Activated CD4-positive, alpha-beta T cell treated with anti-CD3 and anti-CD28 coated beads, Interleukin-2, amount 50 U/mL, for 24 hours (primary cell): ENCODE data around the gene TLE5.
A peak's percentile ranks its signal among the peaks of the same experiment; 100 is the strongest.
"Not testable (repeated sequence)": the region's sequence is repeated elsewhere in the genome, so short reads cannot be mapped to it uniquely, and the experiment has no call there.

Source experiments
- DNase-seq, 2 donors: peaks; one replicate each; pipeline ENCODE4 v3.0.0-alpha.2; 2020; ENCODE audit warnings: low read depth in 1 of 2, low spot score in 1 of 2

TLE5 gene

DNA sequence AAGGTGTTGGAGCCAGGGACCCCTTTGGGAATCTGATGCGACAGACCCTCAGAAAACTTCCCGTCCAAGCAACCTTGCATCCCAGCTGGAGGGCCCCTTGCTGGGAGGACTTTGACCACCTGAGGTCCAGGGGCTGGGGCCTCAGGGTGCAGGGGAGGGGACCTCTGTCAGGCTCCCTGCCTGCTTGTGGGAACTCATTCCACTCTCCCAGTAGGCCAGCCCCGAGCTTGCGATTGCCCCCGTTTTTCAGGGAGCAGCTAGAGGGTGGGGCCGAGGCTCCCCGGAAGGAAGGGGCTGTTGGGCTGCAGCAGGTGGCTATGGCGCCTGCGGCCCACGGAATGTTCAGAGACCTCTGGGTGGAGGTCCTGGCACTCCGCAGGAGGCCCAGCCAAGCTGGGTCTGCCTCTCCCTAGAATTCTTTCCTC is 34.6 kb upstream of the TLE5 start:
- no peak for DNase-seq

DNA sequence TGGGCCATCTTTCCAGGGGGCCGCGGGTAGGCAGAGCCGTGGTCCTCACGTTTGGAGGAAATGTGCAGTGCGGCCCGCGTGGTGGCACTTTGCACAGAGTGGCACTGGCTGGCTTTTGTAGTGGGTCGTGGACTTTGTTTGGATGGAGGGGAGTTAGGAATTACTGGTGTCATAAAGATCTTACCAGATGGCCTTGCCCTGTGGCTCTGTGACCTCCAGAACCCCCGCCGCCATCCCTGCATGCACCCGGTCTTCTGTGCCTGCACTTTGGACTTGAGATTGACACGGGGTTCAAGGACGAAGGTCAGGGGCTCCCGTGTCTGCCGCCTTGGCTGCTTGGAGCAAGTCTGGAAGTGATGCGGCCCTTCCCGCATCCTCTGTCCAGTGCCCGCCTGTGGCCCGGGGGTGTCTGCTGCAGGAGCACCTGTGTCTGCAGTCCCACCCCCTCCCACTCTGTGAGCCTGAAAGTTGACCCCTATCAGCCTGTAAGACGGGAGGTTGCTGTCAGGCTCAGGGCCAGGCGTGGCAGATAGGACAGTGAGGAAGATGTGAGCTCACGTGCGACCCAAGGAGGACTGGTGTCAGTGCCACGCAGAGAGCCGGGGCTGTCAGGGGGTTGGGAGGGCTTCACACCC is 34.1 kb upstream of the TLE5 start:
- DNase-seq = no peak

DNA sequence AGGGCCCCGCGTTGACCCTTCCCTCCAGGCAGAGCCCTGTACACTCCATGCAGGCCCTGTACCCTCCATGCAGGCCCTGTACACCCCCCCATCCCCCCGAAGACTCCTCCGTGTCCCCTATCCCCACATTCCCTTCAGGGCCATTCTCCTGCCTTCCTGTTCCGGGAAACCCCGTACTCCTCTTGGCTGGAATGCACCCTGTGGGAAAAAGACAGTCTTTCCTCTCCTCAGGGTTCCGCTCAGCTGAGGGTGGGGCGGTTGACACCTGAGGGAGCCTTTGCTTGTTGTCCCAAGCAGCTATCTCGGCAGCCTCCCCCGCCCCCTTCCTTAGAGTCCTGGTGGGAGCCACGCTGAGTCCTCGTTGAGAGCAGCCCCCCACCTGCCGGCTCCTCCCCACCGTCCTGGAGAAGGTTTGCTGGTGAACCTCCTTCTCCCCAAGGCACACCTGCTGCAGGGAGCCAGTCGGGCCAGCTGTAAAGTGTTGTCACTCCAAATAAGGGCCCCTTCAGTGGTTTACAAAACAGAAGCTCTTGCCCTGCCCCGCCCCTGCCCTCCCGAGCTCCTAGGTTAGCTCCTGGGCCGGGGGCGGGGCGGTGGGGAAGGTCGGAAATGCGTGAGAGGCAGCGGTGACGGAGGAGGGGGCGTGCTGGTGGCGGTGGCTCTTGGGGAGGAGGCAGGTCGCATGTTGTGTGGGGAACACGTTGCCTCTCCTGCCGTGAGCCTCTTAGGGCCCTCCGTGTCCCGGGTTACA is 33.3 kb upstream of the TLE5 start:
- DNase-seq = no peak

DNA sequence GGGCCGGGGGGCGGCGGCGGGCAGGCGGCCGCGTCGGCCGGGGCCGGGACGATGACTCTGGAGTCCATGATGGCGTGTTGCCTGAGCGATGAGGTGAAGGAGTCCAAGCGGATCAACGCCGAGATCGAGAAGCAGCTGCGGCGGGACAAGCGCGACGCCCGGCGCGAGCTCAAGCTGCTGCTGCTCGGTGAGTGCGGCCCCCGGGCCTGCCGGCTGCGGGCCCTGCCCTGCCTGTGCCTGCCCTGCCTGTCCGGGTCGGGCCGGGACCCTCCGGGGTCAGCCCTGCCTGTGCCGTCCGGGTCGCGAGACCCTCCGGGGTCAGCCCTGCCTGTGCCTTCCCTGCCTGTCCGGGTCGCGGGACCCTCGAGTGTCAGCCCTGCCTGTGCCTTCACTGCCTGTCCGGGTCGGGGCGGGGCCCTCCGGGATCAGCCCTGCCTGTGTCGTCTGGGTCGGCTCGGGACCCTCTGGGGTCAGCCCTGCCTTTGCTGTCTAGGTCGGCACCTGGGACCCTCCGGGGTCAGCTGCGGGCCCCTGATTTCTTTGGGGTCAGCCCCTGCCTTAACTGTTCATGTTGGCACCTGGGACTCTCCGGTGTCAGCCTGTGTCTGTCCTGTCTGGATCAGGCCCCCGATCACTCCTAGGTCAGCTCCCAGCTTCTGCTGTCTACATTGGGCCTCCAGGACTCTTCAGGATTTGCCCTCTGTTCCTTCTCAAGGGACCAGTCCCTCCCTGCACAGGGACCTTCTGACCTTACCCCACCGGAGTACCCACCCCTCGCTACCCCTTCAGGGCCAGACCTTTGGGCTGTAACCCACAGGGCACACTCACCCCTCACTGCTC is 32.5 kb upstream of the TLE5 start:
- no peak for DNase-seq

DNA sequence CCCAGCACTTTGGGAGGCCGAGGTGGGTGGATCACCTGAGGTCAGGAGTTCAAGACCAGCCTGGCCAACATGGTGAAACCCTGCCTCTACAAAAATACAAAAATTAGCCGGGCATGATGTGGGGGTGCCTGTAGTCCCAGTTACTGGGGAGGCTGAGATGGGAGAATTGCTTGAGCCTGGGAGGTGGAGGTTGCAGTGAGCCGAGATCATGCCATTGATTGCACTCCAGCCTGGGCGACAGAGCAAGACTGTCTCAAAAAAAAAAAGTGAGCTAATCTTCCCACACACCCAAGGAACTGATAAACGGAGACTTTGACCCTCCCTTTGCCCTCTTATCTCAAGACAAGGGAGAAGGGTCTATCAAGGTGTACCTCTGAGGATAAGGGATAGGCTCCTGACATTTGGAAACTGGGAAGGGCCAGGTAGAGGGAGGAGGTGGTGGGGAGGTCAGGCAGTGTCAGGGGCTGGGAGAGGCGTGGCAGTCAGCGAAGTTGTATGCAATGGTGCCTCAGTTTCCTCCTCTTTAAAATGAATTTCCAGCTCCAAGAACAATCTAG is 27.1 kb upstream of the TLE5 start:
- DNase-seq = not testable (repeated sequence)

DNA sequence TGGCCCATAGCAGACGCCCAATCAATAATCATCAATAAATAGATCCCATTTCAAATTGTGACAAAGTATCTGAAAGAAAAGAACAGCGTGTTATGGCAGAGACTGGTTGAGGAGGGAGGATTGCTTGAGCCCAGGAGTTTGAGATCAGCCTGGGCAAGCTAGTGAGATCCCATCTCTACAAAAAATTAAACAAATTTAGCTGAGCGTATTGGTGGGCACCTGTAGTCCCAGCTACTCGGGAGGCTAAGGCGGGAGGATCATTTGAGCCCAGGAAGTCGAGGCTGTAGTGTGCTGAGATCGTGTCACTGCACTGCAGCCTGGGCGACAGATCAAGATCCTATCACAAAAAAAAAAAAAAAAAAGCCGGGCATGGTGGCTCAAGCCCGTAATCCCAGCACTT is 25.5 kb upstream of the TLE5 start:
- no peak for DNase-seq

DNA sequence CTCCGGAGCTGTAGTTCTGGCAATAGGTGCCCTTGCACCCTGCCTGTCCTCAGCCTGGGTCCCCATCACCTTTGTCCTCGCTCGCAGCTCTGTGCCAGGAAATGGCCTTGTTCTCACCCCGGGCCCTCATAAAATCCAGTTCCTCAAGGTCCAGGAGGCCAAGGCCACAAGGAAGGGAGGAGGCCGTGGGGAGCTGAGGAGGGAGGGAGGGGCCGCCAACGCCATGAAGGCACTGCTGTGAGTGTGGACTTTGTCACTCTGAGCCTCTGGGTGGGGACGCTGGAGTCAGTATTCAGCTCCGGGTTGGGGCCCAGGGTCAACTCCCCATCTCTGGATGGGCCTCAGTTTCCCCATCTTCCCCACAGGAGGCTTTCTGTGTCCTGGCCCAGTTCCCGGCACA is 22.6 kb upstream of the TLE5 start:
- no peak for DNase-seq

DNA sequence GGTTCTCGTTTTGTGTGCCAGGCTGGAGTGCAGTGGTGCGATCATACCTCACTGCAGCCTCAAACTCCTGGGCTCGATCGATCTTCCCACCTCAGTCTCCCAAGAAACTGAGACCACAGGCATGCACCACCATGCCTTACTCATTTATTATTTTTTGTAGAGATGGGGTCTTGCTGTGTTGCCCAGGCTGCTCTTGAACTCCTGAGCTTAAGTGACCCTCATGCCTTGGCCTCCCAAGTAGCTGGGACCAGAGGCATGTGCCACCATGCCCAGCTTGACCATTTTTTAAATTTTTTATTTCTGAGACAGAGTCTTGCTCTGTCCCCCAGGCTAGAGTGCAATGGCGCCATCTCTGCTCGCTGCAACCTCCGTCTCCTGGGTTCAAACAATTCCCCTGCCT is 21.7 kb upstream of the TLE5 start:
- no peak for DNase-seq

DNA sequence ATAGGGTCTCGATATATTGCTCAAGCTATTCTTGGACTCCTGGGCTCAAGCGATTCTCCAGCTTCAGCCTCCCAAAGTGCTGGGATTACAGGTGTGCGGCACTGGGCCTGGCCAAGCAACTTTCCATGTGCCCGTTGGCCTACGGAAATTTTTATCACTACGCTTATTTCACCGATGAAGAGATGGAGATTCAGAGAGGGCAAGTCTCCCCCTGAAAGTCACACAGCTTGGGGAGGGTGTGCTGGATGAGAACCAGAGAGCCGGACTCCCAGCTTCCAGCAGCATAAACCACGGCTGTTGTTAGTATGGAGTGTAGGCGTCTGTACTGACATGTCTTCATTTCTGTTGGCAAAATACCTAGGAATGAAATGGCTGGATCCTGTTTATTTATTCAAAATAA is 20.0 kb upstream of the TLE5 start:
- DNase-seq = no peak

DNA sequence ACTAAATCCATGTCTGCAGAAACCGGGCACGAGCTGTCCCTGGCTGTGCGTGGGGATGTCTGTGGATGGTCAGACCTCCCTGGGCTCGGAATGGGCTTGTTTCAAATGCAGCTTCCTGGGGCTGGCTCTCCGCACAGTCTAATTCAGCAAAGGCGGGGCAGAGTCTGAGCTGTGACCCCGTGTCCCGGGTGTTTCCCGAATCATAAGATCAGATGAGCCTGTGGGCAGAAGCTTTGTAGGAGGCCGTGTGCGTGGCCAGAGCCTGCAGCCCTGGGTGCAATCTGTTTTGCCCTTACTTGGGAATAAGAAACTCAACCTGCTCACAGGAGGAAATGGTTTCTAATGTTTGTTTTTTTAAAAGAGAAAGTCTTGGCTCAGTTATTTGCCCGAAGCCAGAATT is 18.0 kb upstream of the TLE5 start:
- DNase-seq = no peak

DNA sequence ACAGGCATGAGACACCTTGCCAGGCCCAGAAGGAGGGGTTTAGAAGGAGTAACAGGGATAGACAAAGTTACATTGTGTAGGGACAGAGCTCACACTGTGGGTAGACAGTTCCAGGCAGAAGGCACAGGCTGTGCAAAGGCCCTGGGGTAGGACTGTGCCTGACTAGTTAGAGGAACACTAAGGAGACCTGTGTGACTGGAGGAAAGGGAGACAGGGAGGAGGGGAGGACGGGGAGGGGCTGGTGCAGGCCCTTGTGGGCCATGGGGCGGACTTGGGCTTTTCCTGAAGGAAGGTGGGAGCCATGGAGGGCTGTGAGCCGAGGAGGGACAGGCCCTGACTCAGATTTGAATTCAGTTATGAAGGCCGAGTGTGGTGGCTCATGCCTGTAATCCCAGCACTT is 17.3 kb upstream of the TLE5 start:
- DNase-seq = no peak

DNA sequence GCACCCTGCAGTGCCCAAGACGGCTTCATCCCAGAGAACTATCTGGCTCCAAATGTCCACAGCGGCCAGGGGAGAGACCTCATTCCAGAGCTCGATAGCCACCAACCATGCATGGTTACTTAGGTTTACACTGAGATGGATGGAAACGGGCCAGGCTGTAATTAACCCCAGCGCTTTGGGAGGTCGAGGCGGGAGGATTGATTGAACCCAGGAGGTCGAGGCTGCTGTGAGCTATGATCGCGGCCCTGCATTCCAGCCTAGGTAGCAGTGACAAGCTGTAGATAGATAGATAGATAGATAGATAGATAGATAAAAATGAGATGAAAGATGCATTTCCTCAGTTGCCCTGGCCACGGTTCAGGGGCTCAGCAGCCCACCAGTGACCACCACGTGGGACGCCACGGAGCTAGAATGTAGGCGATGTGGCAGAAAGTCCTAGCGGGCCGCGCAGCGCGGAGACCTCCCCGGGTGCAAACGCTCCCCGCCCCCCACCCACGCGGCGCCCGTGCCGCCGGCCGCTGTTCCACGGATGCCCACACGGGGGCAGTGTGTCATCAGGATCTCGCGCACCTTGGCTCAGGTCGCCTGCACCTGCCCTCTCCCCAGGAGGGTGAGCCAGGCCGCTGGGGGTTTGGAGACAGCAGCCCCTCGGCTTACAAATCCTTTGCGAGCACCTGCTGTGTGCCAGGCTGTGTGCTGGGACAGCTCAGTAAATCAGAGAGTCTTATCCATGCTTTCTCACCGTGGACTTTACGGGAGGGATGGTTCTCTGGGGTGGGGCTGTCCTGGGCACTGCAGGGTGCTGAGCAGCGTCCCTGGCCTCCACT is 13.5 kb upstream of the TLE5 start:
- DNase-seq = peak; percentile 66 to 76

DNA sequence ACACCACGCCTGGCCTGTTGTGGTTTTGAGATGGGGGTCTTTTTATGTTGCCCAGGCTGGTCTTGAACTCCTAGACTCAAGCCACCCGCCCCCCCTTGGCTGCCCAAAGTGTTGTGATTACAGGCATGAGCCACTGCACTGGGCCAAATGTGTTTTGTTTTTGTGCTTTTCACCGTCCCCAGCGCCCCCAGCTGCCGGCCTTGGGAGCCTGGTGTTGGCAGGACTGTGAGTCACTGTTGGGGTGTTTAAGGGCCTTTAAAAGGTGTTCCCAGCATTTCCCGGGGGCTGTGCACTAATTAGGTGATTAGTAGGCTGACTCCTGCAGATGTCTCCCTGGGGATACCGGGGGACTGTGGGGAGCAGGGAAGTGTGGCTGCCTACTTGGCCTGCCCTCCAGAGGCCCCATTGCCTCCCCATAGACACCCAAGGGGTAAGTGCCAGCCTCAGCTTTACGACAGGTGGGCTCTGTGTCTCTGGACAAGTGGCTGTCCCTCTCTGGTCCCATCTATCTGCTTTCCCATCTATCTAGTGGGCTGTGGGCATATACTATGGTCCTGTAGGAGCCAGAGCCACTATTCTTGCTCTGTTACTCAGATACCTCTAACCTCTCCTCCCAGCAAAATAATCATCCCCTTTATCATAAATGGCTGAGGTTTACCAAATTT is 11.8 kb upstream of the TLE5 start:
- DNase-seq = no peak

DNA sequence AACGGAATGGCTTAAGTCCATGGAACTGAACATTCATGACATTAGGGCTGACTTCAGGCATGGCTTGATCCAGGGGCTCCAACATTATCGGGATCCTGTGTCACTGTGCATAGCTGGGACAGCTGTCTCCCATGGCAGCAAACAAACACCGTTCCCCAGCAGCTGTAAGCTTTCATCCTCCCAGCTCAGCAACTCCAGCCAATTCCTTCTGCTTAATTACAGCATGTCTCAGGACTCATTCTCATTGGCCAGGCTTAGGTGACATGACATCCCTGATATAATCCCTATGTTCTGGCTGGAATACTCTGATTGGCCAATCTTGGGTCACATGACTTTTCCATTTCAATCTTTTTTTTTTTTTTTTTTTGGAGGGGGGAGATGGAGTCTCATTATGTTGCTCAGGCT is 10.9 kb upstream of the TLE5 start:
- no peak for DNase-seq

DNA sequence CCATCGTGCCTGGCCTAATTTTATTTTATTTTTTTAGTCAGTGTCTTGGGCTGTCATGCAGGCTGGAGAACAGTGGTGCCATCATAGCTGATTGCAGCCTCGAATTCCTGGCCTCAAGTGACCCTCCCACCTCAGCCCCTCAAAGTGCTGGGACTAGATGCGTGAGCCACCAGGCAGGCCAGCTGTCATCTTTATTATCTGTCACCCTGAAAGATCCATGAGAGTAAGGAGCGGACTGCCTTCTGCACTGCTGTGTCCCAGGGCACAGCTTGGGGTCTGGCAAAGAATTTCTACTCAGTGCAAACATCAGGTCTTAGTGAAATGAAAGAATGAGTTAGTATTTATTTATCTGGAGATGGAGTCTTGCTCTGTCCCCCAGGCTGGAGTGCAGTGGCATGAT is 9.5 kb upstream of the TLE5 start:
- no peak for DNase-seq

DNA sequence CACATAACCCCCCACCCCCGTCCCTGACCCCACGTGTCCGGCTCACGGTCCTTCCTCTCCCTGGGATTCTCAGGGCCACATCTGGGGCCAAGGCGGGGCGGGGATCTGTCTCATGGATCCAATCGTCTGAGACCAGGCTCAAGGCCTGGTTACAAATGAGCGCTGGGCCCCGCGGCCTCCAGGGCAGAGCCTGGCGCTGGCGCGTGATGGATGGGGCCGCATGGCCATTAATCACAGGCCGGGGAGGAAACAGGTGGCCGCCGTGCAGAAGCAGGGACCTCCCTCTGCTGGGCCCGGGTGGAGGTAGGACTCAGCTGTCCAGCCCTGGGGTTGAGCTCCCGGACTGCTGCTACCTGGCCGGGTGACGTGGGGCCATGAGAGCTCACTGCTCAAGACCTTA is 5.8 kb upstream of the TLE5 start:
- no peak for DNase-seq

DNA sequence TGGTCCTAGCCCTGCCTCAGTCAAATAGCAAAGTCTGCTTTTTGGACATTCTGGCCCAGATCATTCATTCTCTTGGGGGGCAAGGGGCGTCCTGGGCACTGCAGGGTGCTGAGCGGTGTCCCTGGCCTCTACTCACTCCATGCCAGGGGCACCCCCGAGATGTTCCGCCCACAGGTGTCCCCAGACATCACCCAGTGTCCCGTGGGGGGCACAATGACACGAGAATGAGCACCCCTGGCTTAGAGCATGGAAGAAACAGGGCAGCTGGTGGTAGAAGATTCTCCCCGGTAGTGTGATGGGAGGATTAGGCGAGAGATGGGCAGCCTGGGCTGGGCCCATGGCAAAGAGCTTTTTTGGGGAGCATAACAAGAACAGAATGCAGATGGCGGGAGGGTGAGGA is 5.3 kb upstream of the TLE5 start:
- DNase-seq = no peak

DNA sequence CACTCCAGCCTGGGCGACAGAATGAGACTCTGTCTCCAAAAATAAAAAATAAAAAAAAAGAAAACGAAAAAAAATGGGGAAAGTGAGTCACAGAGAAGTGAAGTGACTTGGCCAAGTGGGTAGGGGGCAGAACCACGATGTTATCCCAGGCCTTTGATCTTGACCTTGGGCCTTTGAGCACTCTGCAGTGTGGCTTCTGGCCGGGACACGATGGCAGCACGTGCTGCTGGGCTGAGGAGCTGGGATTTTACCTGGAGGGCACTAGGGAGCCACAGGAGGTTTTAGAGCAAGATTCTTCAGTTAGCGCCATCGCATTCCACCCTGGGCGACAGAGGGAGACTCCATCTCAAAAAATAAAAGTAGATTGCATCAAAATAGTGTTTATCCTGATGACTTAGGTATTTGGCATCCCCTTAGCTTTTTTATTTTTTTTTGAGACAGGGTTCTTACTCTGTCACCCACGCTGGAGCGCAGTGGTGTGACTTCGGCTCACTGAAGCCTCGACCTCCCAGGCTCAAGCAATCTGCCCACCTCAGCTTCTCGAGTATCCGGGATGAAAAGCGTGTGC is 4.3 kb upstream of the TLE5 start:
- no peak for DNase-seq

DNA sequence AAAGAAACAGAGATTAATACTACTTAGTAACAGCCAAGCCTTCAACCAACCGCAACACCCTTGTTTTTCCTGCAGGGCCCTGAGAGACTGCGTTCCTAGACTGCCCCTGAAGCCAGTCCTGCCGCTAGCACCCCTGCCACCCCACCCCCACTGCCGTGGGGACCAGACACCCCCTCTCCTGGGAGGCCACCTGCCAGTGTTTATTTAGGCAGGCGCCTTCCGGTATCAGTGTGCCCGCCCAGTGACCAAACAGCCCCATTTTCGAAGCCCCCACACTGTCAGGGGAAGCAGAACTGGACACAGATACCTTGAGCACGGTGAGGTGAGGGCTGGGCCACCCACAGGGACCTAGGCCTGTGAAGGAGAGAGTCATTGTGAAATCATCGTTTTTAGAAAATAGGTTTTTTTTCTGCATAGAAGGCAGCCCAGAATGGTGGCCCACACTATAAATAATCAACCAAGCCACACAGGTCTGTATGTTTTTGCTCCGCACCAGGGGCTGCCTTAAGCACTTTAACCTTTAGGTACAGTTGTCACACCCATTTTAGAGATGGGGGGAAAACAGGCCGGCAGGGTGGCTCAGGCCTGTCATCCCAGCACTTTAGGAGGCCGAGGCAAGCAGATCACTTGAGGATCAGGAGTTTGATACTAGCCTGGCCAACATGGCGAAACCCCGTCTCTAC is 3.5 kb upstream of the TLE5 start:
- no peak for DNase-seq

DNA sequence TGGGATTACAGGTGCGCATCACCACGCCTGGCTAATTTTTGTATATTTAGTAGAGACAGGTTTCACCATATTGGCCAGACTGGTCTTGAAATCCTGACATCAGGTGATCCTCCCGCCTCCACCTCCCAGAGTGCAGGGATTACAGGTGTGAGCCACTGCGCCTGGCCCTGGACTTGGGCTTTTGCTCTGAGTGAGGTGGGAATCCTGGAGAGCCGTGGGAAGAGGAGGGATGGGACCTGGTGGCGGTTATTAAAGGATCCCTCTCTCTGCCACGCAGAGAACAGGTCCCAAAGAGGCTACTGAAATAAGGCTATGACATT is 1.7 kb upstream of the TLE5 start:
- DNase-seq = no peak
